Loucy (cell line): ENCODE measurements around the gene BRSK2.

Experiments used
- EZH2phosphoT487 ChIP-seq: fragments of 200-600 bp; IDR thresholded peaks from 2 replicates; pipeline ENCODE4 v1.6.1; 2018; ENCODE audit warnings: antibody characterized with exemption, mild to moderate bottlenecking, moderate library complexity, borderline replicate concordance
- TF ChIP-seq, protein P1 (sequence below): fragments of 200-600 bp; sonication (generic); conservative IDR thresholded peaks from 2 replicates; pipeline ENCODE4 v1.5.1; 2014; ENCODE audit warnings: mild to moderate bottlenecking, antibody characterized with exemption, low read length

DNA sequence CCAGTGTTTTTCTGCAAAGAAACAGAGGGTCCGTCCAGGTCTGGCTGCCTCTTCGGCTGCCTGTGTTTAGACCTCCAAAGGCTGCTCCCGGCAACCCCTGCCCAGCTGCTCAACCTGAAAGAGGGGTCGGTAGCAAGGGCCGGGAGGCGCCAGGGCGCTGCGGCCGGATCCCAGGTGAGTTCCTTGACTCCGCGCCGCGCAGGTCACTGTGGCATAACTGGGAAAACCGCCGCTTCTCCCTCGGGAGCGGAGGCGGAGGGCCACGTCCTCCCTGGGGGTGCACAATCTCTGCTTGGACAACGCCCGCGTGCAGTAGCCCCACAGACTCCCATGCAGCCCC is 1.0 kb upstream of the BRSK2 start:
- TF ChIP-seq, protein P1, sequence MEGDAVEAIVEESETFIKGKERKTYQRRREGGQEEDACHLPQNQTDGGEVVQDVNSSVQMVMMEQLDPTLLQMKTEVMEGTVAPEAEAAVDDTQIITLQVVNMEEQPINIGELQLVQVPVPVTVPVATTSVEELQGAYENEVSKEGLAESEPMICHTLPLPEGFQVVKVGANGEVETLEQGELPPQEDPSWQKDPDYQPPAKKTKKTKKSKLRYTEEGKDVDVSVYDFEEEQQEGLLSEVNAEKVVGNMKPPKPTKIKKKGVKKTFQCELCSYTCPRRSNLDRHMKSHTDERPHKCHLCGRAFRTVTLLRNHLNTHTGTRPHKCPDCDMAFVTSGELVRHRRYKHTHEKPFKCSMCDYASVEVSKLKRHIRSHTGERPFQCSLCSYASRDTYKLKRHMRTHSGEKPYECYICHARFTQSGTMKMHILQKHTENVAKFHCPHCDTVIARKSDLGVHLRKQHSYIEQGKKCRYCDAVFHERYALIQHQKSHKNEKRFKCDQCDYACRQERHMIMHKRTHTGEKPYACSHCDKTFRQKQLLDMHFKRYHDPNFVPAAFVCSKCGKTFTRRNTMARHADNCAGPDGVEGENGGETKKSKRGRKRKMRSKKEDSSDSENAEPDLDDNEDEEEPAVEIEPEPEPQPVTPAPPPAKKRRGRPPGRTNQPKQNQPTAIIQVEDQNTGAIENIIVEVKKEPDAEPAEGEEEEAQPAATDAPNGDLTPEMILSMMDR, result no peak
- TF ChIP-seq EZH2phosphoT487, result no peak
